ENCODE results near the gene ARL15.

GRCh38 chr5:54195701-54196100, 114.7 kb downstream of the ARL15 start:
- no peak for TF ChIP-seq CTCF (IDR thresholded peaks at IDR 0.05; ENCODE audit: borderline replicate concordance, extremely low read depth, low read length, poor library complexity, severe bottlenecking)
- no peak for TF ChIP-seq EZH2 (IDR thresholded peaks at IDR 0.05; ENCODE audit: borderline replicate concordance, low read depth, low read length, severe bottlenecking)
